ENCODE results near the gene HSPA1B. TPM values are rescaled to one million over a fixed set of nuclear protein-coding genes. Genes with fewer than 3 reads are reported as not detected.

Gene HSPA1B
- total RNA-seq: 100 to 1,000 TPM; 134 to 186 (median 168) TPM

DNA sequence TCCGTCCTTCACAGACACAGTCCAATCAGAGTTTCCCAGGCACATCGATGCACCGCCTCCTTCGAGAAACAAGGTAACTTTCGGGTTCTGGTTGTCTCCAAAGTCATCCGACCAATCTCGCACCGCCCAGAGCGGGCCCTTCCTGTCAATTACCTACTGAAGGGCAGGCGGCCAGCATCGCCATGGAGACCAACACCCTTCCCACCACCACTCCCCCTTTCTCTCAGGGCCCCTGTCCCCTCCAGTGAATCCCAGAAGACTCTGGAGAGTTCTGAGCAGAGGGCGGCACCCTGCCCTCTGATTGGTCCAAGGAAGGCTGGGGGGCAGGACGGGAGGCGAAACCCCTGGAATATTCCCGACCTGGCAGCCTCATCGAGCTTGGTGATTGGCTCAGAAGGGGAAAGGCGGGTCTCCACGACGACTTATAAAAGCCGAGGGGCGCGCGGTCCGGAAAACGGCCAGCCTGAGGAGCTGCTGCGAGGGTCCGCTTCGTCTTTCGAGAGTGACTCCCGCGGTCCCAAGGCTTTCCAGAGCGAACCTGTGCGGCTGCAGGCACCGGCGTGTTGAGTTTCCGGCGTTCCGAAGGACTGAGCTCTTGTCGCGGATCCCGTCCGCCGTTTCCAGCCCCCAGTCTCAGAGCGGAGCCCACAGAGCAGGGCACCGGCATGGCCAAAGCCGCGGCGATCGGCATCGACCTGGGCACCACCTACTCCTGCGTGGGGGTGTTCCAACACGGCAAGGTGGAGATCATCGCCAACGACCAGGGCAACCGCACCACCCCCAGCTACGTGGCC, at the start of gene HSPA1B:
Gene HSPA1B (plus strand): TSS at position 453 of the 794 bp plus-strand sequence. CDS start 213 bp downstream, at position 666.
- Histone ChIP-seq H3K9me3 (no peaks in the 10 kb centered on the region), H3K36me3 (no peaks in the 10 kb centered on the region), H3K27ac (peak within 1 kb of the TSS; percentile 87 to 100 (median 94)), H3K4me1 (peaks cover 0 to 54% (median 32%) of the 10 kb centered on the region in 4 donors), H3K27me3 (no peaks in the 10 kb centered on the region), H3K4me3 (peak within 1 kb of the TSS; percentile 52 to 76 (median 71))
- peak; percentile 88 to 100 for TF ChIP-seq EP300 (IDR thresholded peaks at IDR 0.05)
- TF ChIP-seq, protein P1, sequence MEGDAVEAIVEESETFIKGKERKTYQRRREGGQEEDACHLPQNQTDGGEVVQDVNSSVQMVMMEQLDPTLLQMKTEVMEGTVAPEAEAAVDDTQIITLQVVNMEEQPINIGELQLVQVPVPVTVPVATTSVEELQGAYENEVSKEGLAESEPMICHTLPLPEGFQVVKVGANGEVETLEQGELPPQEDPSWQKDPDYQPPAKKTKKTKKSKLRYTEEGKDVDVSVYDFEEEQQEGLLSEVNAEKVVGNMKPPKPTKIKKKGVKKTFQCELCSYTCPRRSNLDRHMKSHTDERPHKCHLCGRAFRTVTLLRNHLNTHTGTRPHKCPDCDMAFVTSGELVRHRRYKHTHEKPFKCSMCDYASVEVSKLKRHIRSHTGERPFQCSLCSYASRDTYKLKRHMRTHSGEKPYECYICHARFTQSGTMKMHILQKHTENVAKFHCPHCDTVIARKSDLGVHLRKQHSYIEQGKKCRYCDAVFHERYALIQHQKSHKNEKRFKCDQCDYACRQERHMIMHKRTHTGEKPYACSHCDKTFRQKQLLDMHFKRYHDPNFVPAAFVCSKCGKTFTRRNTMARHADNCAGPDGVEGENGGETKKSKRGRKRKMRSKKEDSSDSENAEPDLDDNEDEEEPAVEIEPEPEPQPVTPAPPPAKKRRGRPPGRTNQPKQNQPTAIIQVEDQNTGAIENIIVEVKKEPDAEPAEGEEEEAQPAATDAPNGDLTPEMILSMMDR (IDR thresholded peaks at IDR 0.05): peak in 2 of 5 experiments; percentile 41 to 45
- peak; percentile 100 for TF ChIP-seq POLR2A (IDR thresholded peaks at IDR 0.05)
- peak; percentile 99 to 100 for DNase-seq (ENCODE audit: low spot score in 2 of 2)
- WGBS, 2 donors: 0 to 1% methylated on average over 12 to 54 of the region's 56 CpGs

DNA sequence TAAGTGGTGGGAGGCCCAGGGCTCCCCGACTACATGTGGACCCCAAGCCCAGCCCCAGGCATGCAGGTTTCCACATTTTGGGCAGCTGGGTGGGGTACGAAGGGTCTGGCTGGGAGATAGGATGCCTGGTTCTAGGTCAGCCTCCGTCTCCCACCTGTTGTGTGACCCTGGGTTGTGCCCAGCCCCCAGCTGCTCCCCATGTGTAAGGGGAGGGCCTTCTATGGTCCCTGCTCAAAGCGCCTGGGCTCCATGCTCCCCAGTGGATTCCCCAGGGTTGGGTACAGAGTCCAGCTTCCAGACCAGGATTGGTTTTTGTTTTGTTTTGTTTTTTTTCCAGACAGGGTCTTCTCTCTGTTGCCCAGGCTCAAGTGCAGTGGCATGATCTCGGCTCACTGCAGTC, 49.3 kb upstream of the HSPA1B start:
- WGBS, 2 donors: 89% methylated on average over 5 of the region's 5 CpGs
- DNase-seq (ENCODE audit: low spot score in 2 of 2): no peak
- Histone ChIP-seq H3K4me3 (no peak overlapping the region), H3K36me3 (peaks cover 0 to 56% (median 21%) of the 10 kb centered on the region in 3 donors), H3K27ac (no peak overlapping the region), H3K9me3 (no peaks in the 10 kb centered on the region), H3K27me3 (no peaks in the 10 kb centered on the region), H3K4me1 (peaks cover 0 to 10% (median 9%) of the 10 kb centered on the region in 4 donors)
- no peak for TF ChIP-seq POLR2A (IDR thresholded peaks at IDR 0.05)

DNA sequence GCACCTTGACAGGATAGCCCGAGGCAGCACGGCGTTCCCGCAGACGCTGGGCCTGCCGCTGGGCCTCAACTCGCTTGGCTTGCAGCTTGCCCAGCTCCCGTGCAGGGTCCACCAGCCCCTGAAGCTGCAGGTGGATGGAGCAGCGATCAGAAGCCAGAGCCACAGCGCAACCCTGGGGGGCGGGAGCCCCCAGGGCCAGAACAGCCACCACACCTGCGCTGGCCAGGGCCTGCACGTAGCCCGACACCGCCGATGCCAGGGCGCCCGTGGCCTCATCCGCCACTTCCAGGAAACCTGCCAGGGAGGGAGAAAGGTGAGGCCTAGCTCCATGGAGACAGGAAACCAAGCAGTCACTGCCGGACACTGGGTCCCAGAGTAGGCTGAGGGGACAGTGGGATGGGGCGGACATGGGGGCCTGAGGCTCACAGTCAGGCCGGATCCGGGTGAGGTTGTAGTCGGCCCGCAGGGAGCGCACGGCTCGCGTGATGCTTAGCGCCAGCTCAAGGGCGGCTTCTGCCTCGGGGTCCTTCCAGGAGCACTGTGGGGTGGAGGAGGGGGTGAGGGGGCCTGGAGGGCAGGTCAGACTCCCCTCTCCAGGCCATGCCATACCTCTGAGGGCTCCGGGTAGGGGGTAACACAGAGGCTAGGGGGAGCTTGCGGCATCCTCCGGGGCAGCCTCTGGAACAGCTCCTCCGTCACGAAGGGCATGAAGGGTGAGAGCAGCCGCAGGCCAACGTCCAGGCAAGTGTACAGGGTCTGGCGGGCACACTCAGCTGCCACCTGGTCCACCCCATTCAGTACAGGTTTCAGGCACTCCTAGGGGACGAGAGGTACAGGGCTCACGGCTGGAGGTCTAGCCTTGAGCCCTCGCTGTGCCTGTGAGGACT, 48.3 kb upstream of the HSPA1B start:
- no peak for DNase-seq (ENCODE audit: low spot score in 2 of 2)
- H3K27ac ChIP-seq: no peak overlapping the region
- no peaks in the 10 kb centered on the region for H3K9me3 ChIP-seq
- peaks cover 0 to 66% (median 23%) of the 10 kb centered on the region in 3 donors for H3K36me3 ChIP-seq
- TF ChIP-seq EP300 (IDR thresholded peaks at IDR 0.05) (no peak), POLR2A (IDR thresholded peaks at IDR 0.05) (no peak)
- TF ChIP-seq, protein P1 (IDR thresholded peaks at IDR 0.05): no peak
- H3K27me3 ChIP-seq: no peaks in the 10 kb centered on the region
- peaks cover 0 to 10% (median 9%) of the 10 kb centered on the region in 4 donors for H3K4me1 ChIP-seq
- WGBS, 2 donors: 90 to 91% methylated on average over 32 to 35 of the region's 43 CpGs
- H3K4me3 ChIP-seq: no peak overlapping the region

DNA sequence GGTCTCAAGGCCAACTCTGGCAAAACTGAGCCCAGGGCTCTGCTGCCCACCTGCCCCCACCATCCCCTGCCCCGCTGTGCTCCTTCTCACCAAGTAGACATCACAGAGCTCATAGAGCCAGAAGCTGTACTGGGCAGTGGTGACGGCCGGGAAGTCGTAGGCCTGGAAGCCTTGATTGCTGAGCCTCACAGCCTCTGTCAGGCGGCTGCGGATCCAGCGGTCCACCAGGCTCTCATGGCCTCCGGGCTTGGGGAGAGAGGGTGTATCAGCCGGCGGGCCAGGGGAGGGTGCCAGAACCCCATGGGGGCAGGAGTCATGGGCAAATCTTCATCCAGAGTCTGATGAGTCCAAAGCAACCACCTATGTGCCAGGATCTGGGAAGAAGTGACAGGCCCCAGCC, 47.6 kb upstream of the HSPA1B start:
- DNase-seq (ENCODE audit: low spot score in 2 of 2): no peak
- no peak overlapping the region for H3K27ac ChIP-seq
- H3K9me3 ChIP-seq: no peaks in the 10 kb centered on the region
- peaks cover 0 to 10% (median 9%) of the 10 kb centered on the region in 4 donors for H3K4me1 ChIP-seq
- WGBS, 2 donors: 83 to 96% methylated on average over 9 to 10 of the region's 10 CpGs
- TF ChIP-seq, protein P1 (IDR thresholded peaks at IDR 0.05): no peak
- TF ChIP-seq EP300 (IDR thresholded peaks at IDR 0.05): no peak
- peaks cover 0 to 73% (median 23%) of the 10 kb centered on the region in 3 donors for H3K36me3 ChIP-seq
- H3K4me3 ChIP-seq: no peak overlapping the region
- H3K27me3 ChIP-seq: no peaks in the 10 kb centered on the region

DNA sequence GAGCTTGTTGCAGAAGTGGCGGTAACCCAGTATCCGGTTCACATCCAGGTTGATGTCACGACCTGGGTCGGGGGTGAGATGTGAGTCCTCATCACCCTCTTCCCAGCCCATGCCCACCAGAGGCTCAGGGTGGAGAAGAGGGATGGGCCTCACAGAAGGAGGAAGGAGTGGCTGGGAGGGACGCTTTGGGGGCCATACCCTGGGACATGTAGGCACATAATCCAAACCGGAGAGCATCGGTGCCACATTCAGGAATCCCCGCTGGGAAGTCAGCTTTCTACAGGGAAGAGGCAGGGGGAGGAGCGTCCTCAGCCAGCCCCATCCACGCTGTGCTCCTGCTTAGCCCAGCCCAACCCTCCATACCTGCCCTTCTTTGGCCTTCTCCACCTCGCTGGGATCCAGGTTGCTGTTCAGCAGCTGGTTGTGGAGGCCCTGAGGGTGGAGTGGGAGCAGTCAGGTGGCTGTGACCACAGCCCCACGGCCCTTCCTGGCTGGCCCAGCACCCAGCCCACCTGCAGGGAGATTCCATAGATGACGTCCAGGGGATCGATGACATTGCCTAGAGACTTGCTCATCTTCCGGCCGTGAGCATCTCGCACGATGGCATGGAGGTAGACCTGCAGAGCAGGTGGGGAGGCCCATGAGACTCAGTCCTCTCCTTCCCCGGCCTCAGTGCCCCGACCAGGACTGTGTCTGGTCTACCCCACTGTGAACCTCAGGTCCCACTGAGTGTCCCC, 46.9 kb upstream of the HSPA1B start:
- TF ChIP-seq, protein P1 (IDR thresholded peaks at IDR 0.05): no peak
- TF ChIP-seq EP300 (IDR thresholded peaks at IDR 0.05) (no peak), POLR2A (IDR thresholded peaks at IDR 0.05) (no peak)
- no peak for DNase-seq (ENCODE audit: low spot score in 2 of 2)
- H3K9me3 ChIP-seq: no peaks in the 10 kb centered on the region
- H3K36me3 ChIP-seq: peaks cover 0 to 81% (median 28%) of the 10 kb centered on the region in 3 donors
- no peaks in the 10 kb centered on the region for H3K27me3 ChIP-seq
- H3K27ac ChIP-seq: no peak overlapping the region
- peaks cover 0 to 10% (median 9%) of the 10 kb centered on the region in 4 donors for H3K4me1 ChIP-seq
- 87 to 93% methylated on average over 14 to 16 of the region's 20 CpGs for WGBS, 2 donors
- H3K4me3 ChIP-seq: no peak overlapping the region

Data from tibial nerve (tissue), 4 donors.